NCI-H2196 (cell line): ENCODE measurements around the gene PTCH2.

Experiments
- DNase-seq: peaks from one replicate; lab custom pipeline; 2025; ENCODE audit not compliant: unreplicated experiment; lab: John Stamatoyannopoulos, UW

Gene PTCH2

GRCh38 chr1:44780583-44781121, 62.4 kb downstream of the PTCH2 start:
- no peak for DNase-seq

DNA sequence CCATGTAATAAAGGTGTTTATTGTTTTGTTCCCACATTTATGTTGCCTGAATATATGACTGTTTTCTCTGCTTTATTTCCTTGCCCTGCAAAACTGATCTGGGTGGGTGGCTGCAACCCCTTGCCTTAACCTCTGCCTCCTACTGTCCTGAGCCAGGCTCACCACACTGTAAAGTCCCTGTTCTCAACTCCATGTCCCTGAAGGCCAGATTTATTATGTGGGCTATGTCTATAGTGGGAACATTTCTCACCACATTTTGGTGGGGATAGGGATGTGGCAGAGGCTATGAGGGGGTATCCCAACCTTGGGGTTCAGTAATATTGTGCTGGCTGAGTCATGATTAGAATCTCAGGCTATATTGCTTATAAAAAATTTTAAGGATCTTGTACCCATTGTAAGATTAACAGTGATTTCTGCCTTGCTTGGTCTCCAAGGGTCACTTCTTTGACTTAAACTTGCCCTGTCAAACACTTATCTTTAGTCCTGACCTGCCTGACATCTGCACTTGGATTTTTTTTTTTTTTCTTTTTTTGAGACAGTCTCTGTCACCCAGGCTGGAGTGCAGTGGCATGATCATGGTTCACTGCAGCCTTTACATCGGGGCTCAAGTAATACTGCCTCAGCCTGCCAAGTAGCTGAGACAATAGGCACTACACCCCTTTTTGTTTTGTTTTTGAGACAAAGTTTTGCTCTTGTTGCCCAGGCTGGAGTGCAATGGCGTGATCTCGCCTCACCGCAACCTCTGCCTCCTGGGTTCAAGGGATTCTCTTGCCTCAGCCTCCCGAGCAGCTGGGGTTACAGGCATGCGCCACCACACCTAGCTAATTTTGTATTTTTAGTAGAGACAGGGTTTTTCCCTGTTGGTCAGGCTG, 64.1 kb downstream of the PTCH2 start:
- DNase-seq = no peak

DNA sequence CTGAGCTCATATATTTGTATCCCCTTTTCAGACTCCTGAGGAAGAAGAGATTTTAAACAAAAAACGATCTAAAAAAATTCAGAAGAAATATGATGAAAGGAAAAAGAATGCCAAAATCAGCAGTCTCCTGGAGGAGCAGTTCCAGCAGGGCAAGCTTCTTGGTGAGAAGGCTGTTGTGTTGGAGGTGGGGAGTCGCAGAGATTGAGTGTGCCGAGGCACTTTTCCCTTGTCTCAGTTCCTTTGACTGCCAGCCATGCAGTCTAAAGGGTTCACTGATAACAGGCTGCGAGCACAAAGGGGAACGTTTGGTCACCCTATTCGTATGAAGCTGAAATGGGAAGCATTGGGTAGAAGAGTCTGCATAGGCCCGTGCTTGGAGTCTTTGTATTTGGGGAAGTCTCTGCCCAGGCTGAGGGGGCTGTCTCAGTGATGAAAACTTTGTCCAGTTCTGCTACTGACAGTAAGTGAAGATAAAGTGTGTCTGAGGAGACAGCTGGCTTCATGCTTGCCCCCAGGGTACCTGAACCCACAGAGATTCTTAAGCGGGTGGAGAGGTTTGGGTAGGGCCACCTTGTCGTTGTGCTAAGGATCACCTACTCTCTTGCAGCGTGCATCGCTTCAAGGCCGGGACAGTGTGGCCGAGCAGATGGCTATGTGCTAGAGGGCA, 65.0 kb downstream of the PTCH2 start:
- no peak for DNase-seq

GRCh38 chr1:44777547-44777946, 65.5 kb downstream of the PTCH2 start:
- no peak for DNase-seq

DNA sequence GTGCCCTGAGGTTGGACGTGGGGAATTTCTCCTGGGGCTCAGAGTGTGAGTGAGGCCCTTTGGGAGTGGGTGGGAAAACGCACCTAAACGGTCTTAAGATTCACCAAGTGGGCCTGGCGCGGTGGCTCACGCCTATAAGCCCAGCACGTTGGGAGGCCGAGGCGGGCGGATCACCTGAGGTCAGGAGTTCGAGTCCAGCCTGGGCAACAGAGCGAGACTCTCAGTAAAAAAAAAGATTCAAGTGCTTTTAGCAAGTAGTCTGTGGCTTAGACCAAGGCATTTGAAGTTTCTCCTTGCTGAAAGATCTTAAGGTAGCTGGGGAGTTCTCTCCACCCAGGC, 66.4 kb downstream of the PTCH2 start:
- no peak for DNase-seq

- no peak for DNase-seq
Measured at GRCh38 chr1:44775930-44776729, 66.9 kb downstream of the PTCH2 start.

GRCh38 chr1:44775078-44775929, 67.7 kb downstream of the PTCH2 start, which contains the start of gene RPS8:
Gene RPS8 (plus strand): TSS chr1:44775540. CDS start chr1:44775597, 57 bp downstream.
- peak; percentile 96 for DNase-seq
